Epithelial cell of proximal tubule (primary cell): ENCODE results near the gene NTMT1. TPM values are rescaled to one million over a fixed set of nuclear protein-coding genes. Genes with fewer than 3 reads are reported as not detected.
A peak's percentile ranks its signal among the peaks of the same experiment; 100 is the strongest.

Source experiments
- DNase-seq: peaks from one replicate; pipeline ENCODE4 v3.0.0-alpha.2; 2011; ENCODE audit warnings: low read depth
- H3K4me3 ChIP-seq: 2 replicates; pipeline ENCODE4 v1.5.1; 2011; ENCODE audit warnings: low read depth, mild to moderate bottlenecking, low read length
- CTCF ChIP-seq: conservative IDR thresholded peaks from 2 replicates; pipeline ENCODE4 v1.5.1; 2012; ENCODE audit warnings: low read depth, mild to moderate bottlenecking, low read length
- total RNA-seq: library from RNA; depleted of rRNA; stranded (reverse); fragments of >200 nt; gene quantifications from 2 replicates; pipeline ENCODE4 v1.2.3, GENCODE V29; 2015

NTMT1 gene
- total RNA-seq, 1 donor from 2014 or later, result 37.9 TPM

DNA sequence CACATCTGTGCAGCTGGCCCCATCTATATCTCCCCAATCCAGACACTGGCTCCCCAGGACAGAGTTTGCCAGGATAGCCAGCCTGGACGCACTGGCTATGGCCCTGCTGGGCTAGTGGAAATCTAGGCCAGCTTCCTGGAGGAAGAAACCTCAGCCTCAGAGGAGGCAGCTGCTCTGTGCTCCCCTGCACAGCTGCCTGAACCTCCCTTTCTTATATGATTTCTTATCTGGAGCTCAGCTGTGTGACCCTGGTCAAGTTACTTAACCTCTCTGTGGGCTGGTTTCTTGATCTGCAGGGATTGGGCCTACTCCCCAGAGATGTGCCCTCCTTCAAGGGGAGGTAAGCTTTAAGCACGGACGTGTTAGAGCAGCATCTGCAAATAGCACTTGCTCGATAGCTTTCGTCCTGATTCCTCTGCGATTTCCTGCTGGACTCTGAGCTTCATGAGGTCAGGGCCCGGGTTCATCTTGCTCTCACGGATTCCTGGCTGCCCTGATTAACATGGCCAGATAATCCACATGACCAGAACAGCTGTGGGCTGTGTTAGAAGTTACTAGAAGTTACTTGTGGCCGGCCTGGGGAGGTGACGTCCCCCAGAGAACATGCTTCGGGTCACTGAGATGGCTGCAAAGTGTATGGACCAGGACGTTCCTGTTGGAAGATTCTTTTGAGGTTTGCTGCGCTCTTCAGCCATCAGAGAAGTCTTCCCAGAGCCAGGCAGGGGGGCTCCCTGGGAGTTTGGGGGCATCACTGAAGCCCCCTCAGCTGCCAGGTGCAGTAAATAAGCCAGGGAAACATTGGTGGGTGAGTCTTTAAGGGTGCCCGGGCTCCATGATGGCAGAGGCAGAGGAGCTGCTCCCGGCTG is 19.6 kb upstream of the NTMT1 start:
- H3K4me3 ChIP-seq, result no peak overlapping the region
- TF ChIP-seq CTCF, result no peak
- DNase-seq, result no peak

DNA sequence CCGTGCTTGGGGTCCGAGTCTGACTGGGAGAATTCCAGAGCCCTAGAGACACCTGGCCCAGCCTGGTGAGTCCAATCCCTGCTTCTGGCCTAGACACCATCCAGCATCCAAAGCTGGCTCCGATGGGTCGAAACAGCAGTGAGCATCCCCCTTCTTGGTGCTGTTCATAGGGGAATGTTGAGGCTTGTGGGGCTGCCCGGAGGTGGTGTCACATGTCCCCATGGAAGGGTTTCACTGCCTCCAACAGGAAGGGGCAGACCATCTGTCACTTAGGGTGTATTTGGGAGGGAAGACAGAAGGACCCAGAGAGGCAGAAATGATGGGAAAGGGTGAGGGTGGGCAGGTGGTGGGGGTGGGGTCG is 19.0 kb upstream of the NTMT1 start:
- H3K4me3 ChIP-seq, result no peak overlapping the region
- no peak for DNase-seq
- TF ChIP-seq CTCF, result no peak

- no peak for TF ChIP-seq CTCF
- DNase-seq, result no peak
- no peak overlapping the region for H3K4me3 ChIP-seq
These were observed 17.1 kb upstream of the NTMT1 start for GRCh38 chr9:129608561-129609481.

GRCh38 chr9:129609486-129610212 is 16.3 kb upstream of the NTMT1 start:
- no peak for TF ChIP-seq CTCF
- peak overlapping the region; percentile 34 for H3K4me3 ChIP-seq
- DNase-seq, result no peak

DNA sequence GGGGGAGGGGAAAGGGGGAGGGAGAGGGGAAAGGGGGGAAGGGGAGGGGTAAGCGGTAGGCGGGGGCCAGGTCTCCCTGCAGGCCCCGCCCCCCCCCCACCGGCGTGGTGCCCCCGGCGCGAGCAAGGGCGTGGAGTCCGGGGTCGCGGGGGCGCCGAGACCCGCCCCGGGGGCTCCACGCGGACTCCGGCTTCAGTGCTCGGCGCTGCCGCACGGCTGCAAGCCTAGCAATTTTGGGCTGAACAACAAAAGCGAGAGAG is 15.8 kb upstream of the NTMT1 start:
- no peak for DNase-seq
- TF ChIP-seq CTCF, result no peak
- H3K4me3 ChIP-seq, result peak overlapping the region; percentile 66

DNA sequence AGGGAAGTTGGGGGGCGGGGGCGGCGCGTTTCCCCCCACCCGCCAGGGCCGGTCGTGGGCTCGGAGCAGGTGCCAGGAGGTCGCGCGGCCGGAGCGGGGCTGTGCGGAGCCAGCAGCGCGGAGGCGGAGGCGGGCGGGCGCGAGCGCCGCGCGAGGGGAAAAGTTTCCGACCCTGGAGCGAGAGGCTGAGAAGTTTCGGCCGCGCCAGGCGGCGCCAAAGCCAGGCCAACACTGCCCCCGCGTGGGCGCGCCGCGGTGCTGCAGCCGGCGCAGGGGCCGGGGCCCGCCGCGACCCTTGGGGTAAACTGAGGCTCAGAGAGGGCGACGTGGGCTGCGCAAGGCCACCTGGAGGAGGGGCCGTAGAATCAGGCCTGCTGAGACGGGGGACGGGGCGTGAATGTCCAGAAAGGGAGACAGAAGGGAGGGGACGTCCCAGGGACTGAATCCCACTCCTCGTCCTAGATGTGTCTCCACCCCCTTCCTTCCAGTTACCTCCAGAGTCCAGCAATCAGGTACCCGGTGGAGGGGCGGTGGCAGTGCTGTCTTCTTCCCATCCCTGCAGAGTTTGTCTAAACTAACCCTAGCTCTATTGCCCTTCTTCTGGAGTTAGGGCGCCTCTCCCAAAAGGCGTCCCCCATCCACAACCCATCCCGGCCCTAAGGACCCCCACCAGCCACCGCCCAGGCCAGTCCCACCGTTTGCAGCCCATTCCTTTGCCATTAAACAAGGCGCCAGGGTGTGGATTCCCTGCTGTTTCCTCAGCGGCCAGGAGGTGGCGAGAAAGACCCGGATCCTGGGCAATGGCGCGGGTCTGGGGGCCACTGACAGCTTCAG is 15.3 kb upstream of the NTMT1 start:
- peak overlapping the region; percentile 66 for H3K4me3 ChIP-seq
- DNase-seq, result no peak
- TF ChIP-seq CTCF, result peak; percentile 71
